IPS DF 4.7 (cell line): ENCODE results near the gene ATG9B.

ENCODE experiments used
- DNase-seq: peaks from one replicate; pipeline ENCODE4 v3.0.0-alpha.2; 2013; ENCODE audit warnings: low spot score; ENCODE audit errors: extremely low read depth

ATG9B gene

GRCh38 chr7:151003572-151003971 lies 20.7 kb downstream of the ATG9B start:
- no peak for DNase-seq

GRCh38 chr7:151001546-151001945 lies 22.7 kb downstream of the ATG9B start:
- DNase-seq, result no peak

- no peak for DNase-seq
These were observed 23.3 kb downstream of the ATG9B start for GRCh38 chr7:151000897-151001495.

- DNase-seq, result no peak
These were observed 24.6 kb downstream of the ATG9B start for GRCh38 chr7:150999497-151000230.

GRCh38 chr7:150999001-150999400 lies 25.3 kb downstream of the ATG9B start:
- no peak for DNase-seq

GRCh38 chr7:150998341-150998740 lies 26.0 kb downstream of the ATG9B start:
- no peak for DNase-seq

- no peak for DNase-seq
These were observed 26.5 kb downstream of the ATG9B start for GRCh38 chr7:150997817-150998216.

GRCh38 chr7:150997075-150997511 lies 27.2 kb downstream of the ATG9B start:
- no peak for DNase-seq

- no peak for DNase-seq
These were observed 27.8 kb downstream of the ATG9B start for GRCh38 chr7:150996376-150997074.

GRCh38 chr7:150994838-150995510 lies 29.3 kb downstream of the ATG9B start:
- DNase-seq, result no peak

GRCh38 chr7:150994141-150994837 lies 30.0 kb downstream of the ATG9B start:
- no peak for DNase-seq

- DNase-seq, result no peak
These were observed 30.8 kb downstream of the ATG9B start for GRCh38 chr7:150993511-150993910.

- no peak for DNase-seq
These were observed 31.4 kb downstream of the ATG9B start for GRCh38 chr7:150992833-150993302.

GRCh38 chr7:150992051-150992640 lies 32.1 kb downstream of the ATG9B start:
- DNase-seq, result no peak

GRCh38 chr7:150990416-150991186 lies 33.7 kb downstream of the ATG9B start, which contains the start of gene NOS3:
NOS3 (plus strand) TSS chr7:150991017; CDS start chr7:150993804, 2,787 bp downstream.
- no peak for DNase-seq

- DNase-seq, result no peak
These were observed 34.8 kb downstream of the ATG9B start for GRCh38 chr7:150989456-150989855.

GRCh38 chr7:150988230-150989226 lies 35.8 kb downstream of the ATG9B start:
- DNase-seq, result no peak

- DNase-seq, result no peak
These were observed 37.7 kb downstream of the ATG9B start for GRCh38 chr7:150986556-150986955.

- no peak for DNase-seq
These were observed 38.2 kb downstream of the ATG9B start for GRCh38 chr7:150986099-150986512.
